ENCODE measurements around the gene CRACR2B.

CRACR2B gene

DNA sequence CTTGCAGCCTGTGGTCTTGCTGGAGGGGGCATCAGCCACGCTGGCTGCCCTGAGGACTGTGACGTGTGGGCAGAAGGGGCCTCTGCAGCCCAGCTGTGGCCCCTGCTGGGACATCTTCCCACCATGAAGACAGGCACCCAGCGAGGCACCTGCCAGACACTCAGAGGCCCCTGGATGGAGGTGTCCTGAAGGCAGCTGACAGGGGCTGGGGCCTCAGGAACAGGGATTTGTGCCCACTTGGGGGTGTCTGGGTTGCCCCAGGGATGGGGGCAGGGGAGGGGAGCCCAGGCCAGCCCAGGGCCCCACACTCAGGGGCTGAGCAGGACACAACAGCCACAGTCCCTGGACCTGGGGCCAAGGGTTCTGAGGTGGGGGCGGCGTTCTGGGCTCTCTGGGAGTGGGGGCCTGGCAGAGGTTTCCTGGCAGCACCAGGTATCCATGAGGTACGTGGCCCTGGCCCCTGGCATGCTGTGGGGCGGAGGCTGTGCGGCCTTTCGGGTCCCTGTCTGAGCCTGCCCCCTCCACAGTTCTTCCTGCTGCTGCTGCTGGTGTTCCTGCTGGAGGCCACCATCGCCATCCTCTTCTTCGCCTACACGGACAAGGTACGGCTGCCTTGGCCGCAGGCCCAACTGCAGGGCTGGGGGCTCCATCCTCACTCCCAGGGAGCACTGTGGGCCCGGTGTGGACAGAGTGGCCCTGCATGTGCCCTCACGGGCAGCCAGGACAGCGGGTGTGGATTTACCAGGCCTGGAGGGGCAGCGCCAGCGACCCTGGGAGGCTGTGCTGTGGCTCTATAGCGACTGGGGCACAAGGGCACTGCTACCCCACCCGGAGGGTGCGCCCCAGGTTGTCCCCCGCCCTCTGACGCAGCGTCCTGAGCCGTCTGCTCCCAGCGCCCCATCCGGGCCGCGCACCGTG lies 36.5 kb downstream of the CRACR2B start:
- TF ChIP-seq, protein P1, sequence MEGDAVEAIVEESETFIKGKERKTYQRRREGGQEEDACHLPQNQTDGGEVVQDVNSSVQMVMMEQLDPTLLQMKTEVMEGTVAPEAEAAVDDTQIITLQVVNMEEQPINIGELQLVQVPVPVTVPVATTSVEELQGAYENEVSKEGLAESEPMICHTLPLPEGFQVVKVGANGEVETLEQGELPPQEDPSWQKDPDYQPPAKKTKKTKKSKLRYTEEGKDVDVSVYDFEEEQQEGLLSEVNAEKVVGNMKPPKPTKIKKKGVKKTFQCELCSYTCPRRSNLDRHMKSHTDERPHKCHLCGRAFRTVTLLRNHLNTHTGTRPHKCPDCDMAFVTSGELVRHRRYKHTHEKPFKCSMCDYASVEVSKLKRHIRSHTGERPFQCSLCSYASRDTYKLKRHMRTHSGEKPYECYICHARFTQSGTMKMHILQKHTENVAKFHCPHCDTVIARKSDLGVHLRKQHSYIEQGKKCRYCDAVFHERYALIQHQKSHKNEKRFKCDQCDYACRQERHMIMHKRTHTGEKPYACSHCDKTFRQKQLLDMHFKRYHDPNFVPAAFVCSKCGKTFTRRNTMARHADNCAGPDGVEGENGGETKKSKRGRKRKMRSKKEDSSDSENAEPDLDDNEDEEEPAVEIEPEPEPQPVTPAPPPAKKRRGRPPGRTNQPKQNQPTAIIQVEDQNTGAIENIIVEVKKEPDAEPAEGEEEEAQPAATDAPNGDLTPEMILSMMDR (IDR thresholded peaks at IDR 0.05; ENCODE audit: low read depth, low read length, missing control alignments): no peak
- in situ Hi-C loops (cut with HindIII; ENCODE audit: low pct_ligation_motif_present, low sequenced_read_pairs): no loop called here
- Histone ChIP-seq H3K27me3 (replicated peaks) (no peaks in the 10 kb centered on the region), H3K36me3 (replicated peaks) (peaks cover 9% of the 10 kb centered on the region), H3K27ac (no peak overlapping the region), H3K4me3 (ENCODE audit: low read depth, low read length) (no peak overlapping the region)
- DNase-seq: no peak

DNA sequence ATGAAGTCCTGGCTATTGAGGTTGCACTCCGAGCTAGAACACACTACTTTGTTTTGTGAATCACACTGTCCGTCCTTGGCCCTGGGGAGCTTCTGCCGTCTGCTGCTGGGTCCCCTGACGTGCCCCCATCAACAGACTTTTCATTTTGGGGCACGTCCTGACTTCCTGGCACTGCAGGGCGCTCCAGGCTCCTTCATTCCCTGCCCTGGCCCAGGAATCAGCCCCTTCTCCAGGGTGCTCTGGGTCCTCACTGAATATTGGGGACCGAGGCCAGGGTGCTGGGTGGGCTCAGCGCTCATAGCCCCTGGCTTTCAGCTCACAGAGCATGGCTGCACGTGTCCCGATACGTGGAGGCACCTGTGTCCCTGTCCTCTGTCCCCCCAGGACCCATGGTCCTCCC lies 37.2 kb downstream of the CRACR2B start:
- no peak for DNase-seq
- Histone ChIP-seq H3K27me3 (replicated peaks) (no peaks in the 10 kb centered on the region), H3K36me3 (replicated peaks) (peaks cover 9% of the 10 kb centered on the region), H3K27ac (no peak overlapping the region), H3K4me3 (ENCODE audit: low read depth, low read length) (no peak overlapping the region)
- TF ChIP-seq, protein P1 (IDR thresholded peaks at IDR 0.05; ENCODE audit: low read depth, low read length, missing control alignments): no peak
- in situ Hi-C loops (cut with HindIII; ENCODE audit: low pct_ligation_motif_present, low sequenced_read_pairs): no loop called here

DNA sequence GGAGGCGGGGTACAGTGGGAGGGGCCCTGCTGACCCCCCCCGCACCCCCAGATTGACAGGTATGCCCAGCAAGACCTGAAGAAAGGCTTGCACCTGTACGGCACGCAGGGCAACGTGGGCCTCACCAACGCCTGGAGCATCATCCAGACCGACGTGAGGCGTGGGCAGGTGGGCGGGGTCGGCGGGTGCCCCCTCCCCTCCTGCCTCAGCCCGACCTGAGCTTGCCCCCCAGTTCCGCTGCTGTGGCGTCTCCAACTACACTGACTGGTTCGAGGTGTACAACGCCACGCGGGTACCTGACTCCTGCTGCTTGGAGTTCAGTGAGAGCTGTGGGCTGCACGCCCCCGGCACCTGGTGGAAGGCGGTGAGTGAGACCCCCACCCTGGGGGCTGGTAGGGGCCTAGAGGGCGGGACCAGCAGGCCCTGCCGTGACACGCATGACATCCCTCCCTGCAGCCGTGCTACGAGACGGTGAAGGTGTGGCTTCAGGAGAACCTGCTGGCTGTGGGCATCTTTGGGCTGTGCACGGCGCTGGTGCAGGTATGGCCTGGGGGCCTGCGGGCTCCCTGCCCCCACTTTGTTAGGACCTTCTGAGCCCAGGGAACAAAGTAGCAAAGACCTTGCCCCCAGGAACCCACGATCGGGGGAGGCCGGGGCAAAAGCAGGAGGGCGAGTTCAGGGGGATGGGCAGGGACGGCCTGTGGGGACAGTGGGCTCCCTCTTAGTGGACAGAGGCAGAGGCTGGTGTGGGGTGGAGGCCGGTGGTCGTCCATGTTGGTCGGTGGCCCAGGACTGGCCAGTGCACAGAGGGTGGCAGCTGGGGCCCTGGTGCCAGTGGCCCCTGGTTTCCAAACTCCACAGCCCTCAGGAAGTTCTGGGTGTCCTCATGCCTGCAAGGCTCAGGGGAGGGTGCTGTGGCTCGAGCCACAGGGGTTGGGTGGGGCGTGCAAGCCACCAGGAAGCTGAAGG lies 38.0 kb downstream of the CRACR2B start:
- H3K4me3 ChIP-seq (ENCODE audit: low read depth, low read length): no peak overlapping the region
- no peaks in the 10 kb centered on the region for H3K27me3 ChIP-seq (replicated peaks)
- no peak for DNase-seq
- no peak overlapping the region for H3K27ac ChIP-seq
- TF ChIP-seq, protein P1 (IDR thresholded peaks at IDR 0.05; ENCODE audit: low read depth, low read length, missing control alignments): no peak
- peaks cover 9% of the 10 kb centered on the region for H3K36me3 ChIP-seq (replicated peaks)
- in situ Hi-C loops (cut with HindIII; ENCODE audit: low pct_ligation_motif_present, low sequenced_read_pairs): no loop called here

DNA sequence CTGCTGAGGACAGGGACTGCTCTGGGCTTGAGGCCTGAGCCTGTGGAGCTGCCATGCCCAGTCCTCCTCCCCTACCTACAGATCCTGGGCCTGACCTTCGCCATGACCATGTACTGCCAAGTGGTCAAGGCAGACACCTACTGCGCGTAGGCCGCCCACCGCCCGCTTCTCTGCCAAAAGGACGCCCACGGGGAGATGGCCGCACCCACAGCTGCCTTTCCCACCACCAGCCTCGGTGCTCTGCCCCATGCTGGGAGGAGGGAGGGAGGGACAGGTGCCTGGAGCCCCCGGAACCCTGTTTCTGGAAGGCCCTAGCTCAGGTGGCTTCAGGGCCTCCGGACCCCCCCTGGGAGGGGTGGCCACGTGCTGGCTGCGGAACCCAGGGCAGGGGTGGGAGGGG lies 38.8 kb downstream of the CRACR2B start:
- no peaks in the 10 kb centered on the region for H3K27me3 ChIP-seq (replicated peaks)
- DNase-seq: no peak
- in situ Hi-C loops (cut with HindIII; ENCODE audit: low pct_ligation_motif_present, low sequenced_read_pairs): no loop called here
- no peak overlapping the region for H3K27ac ChIP-seq
- H3K36me3 ChIP-seq (replicated peaks): peaks cover 9% of the 10 kb centered on the region
- TF ChIP-seq, protein P1 (IDR thresholded peaks at IDR 0.05; ENCODE audit: low read depth, low read length, missing control alignments): no peak
- H3K4me3 ChIP-seq (ENCODE audit: low read depth, low read length): no peak overlapping the region

DNA sequence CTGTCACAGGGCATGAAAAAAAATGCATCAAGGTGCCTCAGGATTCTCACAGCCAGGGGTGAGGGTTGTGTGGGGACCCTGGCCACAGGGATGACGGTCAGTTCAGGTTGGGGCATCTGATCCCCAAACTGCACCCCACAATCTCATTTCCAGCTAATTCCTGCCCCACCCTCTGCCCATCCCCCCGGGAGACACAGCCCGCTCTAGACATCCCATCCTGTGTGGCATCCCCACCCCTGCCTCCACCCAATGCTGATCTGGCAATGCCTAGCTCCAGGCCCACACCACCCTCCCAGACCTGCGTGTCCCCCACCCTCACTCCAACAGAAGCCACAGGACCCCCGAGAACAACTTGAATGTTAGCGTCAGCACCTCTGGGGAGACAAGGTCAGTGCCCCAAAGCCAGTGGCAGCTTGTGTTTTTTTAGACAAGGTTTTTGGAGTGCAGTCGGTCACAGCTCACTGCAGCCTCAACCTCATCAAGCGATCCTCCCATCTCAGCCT lies 40.2 kb downstream of the CRACR2B start:
- TF ChIP-seq, protein P1 (IDR thresholded peaks at IDR 0.05; ENCODE audit: low read depth, low read length, missing control alignments): no peak
- in situ Hi-C loops (cut with HindIII; ENCODE audit: low pct_ligation_motif_present, low sequenced_read_pairs): no loop called here
- Histone ChIP-seq H3K27me3 (replicated peaks) (no peaks in the 10 kb centered on the region), H3K27ac (no peak overlapping the region), H3K36me3 (replicated peaks) (peaks cover 7% of the 10 kb centered on the region), H3K4me3 (ENCODE audit: low read depth, low read length) (no peak overlapping the region)
- DNase-seq: no peak
